HG03139 (cell line): ENCODE measurements around the gene KCNG3.

Experiments
- ATAC-seq: cut with Tn5 transposase; IDR thresholded peaks from one replicate; pipeline ENCODE4 v1.9.1; 2021; ENCODE audit not compliant: unreplicated experiment

The KCNG3 gene, protein sequence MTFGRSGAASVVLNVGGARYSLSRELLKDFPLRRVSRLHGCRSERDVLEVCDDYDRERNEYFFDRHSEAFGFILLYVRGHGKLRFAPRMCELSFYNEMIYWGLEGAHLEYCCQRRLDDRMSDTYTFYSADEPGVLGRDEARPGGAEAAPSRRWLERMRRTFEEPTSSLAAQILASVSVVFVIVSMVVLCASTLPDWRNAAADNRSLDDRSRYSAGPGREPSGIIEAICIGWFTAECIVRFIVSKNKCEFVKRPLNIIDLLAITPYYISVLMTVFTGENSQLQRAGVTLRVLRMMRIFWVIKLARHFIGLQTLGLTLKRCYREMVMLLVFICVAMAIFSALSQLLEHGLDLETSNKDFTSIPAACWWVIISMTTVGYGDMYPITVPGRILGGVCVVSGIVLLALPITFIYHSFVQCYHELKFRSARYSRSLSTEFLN

DNA sequence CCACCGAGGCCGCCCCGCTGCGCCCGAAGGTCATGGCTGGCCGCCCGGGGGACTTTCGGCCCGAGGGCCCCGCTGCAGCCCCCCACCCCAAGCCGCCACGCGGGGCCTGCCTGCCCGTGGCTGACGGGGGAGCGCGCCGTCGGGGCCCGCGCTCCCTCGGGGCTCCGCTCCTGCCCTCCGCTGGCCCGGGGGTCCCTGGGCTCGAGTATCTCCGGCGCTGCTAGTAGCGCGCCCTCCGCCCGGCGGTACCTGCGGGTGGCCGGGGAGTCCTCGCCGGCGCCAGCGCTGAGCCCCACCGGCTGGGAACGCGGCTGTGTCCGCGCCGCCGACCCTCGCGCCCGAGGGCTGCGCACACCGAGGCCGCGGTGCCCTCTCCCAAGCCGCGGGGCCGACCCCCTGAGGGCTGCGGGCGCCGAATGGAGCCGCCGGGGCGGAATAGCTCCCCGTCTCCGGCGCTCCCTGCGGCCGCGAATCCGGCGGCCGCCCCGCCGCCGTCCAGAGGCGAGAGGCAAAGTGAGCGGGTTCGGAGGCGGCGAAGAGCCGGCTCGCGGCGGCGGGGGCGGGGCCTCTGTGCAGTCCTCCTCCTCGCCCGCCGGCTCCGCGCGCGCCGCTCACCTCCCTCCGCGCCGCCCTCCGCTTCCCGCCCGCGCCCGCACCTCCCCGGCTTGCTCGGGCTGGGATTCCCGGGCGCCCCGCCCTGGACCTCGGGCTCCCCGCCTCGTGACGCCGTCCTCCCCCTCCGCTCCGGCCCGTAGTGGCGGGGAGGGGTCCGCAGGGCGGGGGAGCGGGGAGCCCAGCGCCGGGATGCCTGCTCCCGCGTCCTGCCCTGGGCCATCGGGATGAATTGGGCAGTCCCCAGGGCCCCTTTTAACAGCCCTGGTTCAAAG, at the start of gene KCNG3:
TSS of gene KCNG3 (minus strand) at position 515 of the 887 bp plus-strand sequence. CDS start at position 34, 481 bp downstream.
- peak; percentile 45 for ATAC-seq

GRCh38 chr2:42542871-42543270, 49.1 kb upstream of the KCNG3 start:
- ATAC-seq = no peak

GRCh38 chr2:42537493-42537892, 43.7 kb upstream of the KCNG3 start:
- no peak for ATAC-seq

DNA sequence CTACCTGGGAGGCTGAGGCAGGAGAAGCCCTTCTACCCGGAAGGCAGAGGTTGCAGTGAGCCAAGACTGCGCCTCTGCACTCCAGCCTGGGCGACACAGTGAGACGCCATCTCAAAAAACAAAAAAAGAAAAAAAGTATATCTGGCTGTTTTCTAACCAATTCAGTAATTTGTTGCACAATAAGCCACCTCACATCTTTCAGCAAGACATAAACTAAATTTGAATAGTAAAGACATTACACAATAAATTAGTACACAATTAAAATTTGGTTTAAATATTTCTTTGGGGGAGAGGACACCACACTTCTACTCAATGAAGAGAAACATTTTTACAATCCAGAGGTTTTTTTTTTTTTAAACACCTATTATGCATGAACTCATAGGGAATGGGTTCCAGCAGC, 38.6 kb upstream of the KCNG3 start:
- no peak for ATAC-seq

DNA sequence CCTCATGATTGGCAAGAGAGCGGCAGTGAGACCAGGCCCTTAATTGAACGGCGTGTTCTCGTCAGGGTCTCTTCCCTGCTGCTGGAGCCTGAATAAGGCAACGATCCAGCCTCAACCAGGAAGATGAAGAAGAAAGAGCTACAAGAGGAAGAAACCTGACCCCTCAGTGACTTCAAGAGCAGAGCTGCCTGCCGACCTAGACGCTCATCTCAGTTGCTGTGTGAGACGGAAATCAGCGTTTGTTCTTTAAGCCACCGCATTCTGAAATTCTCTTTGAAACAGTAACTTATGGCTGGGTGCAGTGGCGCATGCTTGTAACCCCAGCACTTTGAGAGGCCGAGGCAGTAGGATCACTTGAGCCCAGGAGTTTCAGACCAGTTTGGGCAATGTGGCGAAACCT, 29.6 kb upstream of the KCNG3 start:
- no peak for ATAC-seq

DNA sequence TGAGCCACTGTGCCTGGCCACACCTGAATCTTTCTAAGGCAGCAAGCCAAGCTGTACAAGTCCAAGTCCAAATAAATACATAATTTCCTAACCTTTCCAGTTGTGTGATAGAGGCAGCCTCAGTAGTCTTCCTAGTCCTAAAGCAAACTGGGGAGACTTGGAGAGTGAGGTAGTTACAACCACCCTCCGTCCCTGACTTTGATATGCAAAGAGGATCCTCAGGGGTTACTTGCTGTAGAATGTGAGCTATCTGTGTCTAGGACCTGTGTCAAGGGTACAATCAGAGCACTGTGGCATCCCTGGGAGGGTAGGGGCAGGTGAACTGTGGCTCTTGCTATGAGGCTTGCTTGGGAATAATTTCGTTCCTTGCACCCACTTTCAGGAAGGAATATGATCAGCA, 28.3 kb upstream of the KCNG3 start:
- no peak for ATAC-seq

- ATAC-seq = no peak
Measured at GRCh38 chr2:42519624-42520023, 25.8 kb upstream of the KCNG3 start.

- no peak for ATAC-seq
Measured at GRCh38 chr2:42516418-42516901, 22.7 kb upstream of the KCNG3 start.

DNA sequence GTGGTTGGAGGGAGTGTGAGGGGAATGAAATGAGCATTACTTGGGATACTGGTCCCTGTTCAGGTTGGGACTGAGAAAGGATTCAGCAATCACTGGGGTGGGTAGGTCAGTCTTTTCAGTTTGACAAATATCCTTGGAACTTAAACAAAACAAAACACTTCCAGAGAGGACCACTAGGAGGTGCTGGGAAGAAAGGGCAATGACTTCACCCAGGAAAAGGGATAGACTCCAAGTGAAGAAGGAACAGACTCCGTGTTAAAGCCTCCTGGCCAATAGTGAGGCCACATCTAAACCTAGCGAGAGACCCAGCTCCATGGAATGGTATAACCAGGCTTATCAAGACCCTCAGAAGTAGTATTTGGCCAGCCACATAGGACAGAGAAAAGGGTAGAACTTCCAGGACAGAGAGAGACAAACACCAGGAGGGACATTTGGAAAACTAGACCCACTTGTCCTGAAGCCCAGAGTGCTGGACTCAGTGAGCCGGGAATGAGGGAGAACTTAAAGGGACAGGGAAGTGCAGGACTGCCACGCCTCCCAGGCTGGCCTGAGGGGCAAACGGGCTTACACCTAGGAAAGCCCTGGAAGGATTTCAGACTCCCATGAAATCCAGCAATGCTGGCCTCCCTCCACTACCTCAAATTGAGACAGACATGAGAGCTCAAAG, 19.6 kb upstream of the KCNG3 start:
- no peak for ATAC-seq

DNA sequence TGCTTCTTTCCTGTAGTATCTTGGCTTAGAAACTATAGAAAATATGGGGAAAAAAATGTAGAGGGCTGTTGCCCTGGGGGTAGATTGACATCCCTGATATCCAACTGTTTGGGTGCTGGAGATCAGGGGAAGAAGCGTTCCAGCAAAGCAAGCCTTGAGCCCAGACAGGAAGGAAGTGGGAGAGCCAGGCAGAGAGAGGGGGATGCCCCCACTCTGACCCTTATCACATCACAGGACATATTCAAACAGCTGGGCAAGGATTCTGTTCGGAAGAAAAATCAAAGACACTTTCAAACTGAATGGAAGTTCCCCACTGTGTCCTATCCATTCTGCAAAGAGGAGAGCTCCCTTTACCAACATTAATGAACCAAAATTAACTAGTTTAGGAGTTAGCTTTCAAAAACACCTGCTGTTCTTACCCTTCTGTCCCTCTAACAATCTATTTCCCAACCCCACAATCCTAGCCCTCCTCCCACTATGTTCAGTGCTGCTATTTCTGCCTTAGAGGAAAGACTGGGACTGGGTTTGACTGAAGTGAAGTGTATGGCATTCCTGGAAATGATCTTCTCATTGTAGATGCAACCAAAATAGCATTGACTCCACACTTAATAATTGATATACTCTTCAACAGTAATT, 16.9 kb upstream of the KCNG3 start:
- no peak for ATAC-seq

DNA sequence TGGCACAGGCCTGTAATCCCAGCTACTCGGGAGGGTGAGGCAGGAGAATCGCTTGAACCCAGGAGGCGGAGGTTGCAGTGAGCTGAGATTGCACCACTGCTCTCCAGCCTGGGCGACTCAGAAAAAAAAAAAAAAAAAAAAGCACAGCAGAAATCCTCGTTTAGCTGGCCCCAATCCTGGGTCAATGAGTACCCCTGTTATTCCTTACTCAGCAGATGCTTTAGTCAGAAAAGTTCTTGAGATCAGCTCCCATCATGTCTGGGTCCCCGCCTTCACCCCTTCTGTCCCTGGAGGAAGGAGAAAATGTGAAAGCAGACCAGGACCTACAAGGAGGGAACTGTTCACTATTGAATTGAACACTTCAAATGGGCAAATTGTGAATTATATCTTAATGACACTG, 16.4 kb upstream of the KCNG3 start:
- ATAC-seq = no peak

GRCh38 chr2:42504364-42505230, 10.8 kb upstream of the KCNG3 start:
- ATAC-seq = no peak

GRCh38 chr2:42503291-42503690, 9.5 kb upstream of the KCNG3 start:
- ATAC-seq = no peak

DNA sequence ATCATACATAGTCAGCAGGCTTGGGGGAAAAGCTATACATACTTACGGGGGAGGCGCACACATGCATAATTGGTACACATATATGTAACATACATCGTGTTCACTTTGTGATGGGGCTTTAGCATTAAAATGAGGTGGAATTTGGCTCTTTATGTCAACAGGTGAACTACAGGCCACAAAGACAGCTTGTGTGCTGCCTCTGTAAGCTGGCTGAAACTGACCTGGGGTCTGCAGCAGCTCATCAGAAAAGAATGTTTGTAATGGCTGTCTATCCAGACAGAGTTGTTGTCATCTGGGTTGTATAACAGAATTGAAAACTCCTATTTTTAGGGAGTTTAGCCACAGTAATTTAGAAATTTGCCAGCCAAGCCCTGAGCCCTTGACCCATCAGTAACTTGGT, 4.7 kb upstream of the KCNG3 start:
- ATAC-seq = no peak

DNA sequence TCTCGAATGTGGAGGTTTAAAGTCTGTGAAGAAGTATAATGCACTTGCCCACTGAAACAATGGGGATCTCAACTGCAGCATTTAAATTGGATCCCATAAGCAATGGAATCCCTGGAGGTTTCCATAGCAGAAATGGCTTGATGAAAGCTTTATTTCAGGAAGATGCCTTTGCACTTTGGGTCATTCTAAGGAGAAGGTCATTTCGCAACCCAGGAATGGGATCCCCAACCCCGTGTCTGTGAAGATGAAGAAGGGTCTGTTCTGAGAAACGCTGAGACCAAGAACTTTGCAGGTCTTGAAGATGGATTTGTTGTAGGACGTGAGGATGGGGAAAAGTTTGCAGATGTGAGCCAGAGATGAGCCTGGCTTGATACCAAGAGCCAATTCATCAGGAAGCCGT, 1.8 kb upstream of the KCNG3 start:
- ATAC-seq = no peak

GRCh38 chr2:42495234-42495581, 1.4 kb upstream of the KCNG3 start:
- no peak for ATAC-seq

- ATAC-seq = peak; percentile 46
Measured at GRCh38 chr2:42494355-42495233, 812 bp upstream of the KCNG3 start.

DNA sequence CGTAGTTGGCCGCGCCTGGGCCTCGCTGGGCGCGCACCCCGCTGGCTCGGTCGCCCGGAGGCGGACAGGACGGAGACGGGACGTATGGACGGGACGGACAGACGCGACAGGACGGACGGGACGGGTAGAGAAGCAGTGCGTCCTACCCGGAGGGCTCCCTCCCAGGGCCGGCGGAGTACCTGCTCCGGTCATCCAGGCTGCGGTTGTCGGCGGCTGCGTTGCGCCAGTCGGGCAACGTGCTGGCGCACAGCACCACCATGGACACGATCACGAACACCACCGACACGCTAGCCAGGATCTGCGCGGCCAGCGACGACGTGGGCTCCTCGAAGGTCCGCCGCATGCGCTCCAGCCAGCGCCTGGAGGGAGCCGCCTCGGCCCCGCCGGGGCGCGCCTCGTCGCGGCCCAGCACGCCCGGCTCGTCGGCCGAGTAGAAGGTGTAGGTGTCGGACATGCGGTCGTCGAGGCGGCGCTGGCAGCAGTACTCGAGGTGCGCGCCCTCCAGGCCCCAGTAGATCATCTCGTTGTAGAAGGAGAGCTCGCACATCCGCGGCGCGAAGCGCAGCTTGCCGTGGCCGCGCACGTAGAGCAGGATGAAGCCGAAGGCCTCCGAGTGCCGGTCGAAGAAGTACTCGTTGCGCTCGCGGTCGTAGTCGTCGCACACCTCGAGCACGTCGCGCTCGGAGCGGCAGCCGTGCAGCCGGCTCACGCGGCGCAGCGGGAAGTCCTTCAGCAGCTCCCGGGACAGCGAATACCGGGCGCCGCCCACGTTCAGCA, 903 bp downstream of the KCNG3 start:
- no peak for ATAC-seq
